SK-N-SH (cell line): Measurements from ENCODE around the gene CA7. TPM values are rescaled to one million over a fixed set of nuclear protein-coding genes. Genes with fewer than 3 reads are reported as not detected.

Source experiments
- CTCF ChIA-PET: fragments of 300-600, 350-600 bp; formaldehyde crosslinking; extraction: SDS; loops from one replicate; lab custom pipeline; 2021; lab: Yijun Ruan, JAX
- POLR2A ChIA-PET: fragments of 350-600 bp; sonication (Branson Sonifier 250); formaldehyde crosslinking; extraction: SDS; loops from one replicate; lab custom pipeline; 2020; ENCODE audit warnings: antibody characterized with exemption, inconsistent platforms; lab: Yijun Ruan, JAX
- DNase-seq: peaks from one replicate; pipeline ENCODE4 v3.0.0; 2012
- H2AFZ ChIP-seq: fragments of 200-600 bp; sonication (generic); 2 replicates; pipeline ENCODE4 v1.8.1; 2016; ENCODE audit warnings: antibody characterized with exemption, mild to moderate bottlenecking, low read depth
- H3F3A ChIP-seq: fragments of 200-600 bp; sonication (generic); replicated peaks from 2 replicates; pipeline ENCODE3; 2016; ENCODE audit warnings: antibody characterized with exemption, mild to moderate bottlenecking; ENCODE audit not compliant: insufficient read depth
- H3K27ac ChIP-seq, 2 experiments: fragments of 200-500 bp in 1 of 2; fragments of 200-600 bp in 1 of 2; sonication (Bioruptor generic) in 1 of 2; sonication (generic), shearing (Covaris generic) in 1 of 2; 2 replicates each; pipeline versions ENCODE4 v1.5.1 to v1.6.1; 2014 to 2016; ENCODE audit warnings: low read depth in 2 of 2, inconsistent platforms in 1 of 2, low read length in 1 of 2, mild to moderate bottlenecking in 1 of 2, mixed read lengths in 1 of 2
- H3K27me3 ChIP-seq: fragments of 200-600 bp; sonication (generic), shearing (Covaris generic); 2 replicates; pipeline ENCODE4 v1.6.1; 2016; ENCODE audit warnings: mixed run types; ENCODE audit not compliant: insufficient read depth
- H3K36me3 ChIP-seq, 2 experiments: fragments of 200-500 bp in 1 of 2; fragments of 200-600 bp in 1 of 2; sonication (Bioruptor generic) in 1 of 2; sonication (generic) in 1 of 2; replicated peaks in 1 of 2; 2 replicates each; pipeline versions ENCODE3 to v1.5.1; 2014 to 2016; ENCODE audit warnings: low read length in 1 of 2, mild to moderate bottlenecking in 1 of 2; ENCODE audit not compliant: insufficient read depth in 2 of 2, control insufficient read depth in 1 of 2
- H3K4me1 ChIP-seq, 2 experiments: fragments of 200-500 bp in 1 of 2; fragments of 200-600 bp in 1 of 2; sonication (Bioruptor generic) in 1 of 2; sonication (generic), shearing (Covaris generic) in 1 of 2; 2 replicates each; pipeline versions ENCODE4 v1.5.1 to v1.6.1; 2014 to 2016; ENCODE audit warnings: low read depth in 1 of 2, low read length in 1 of 2, mixed run types in 1 of 2; ENCODE audit not compliant: insufficient read depth in 2 of 2, control insufficient read depth in 1 of 2
- H3K4me2 ChIP-seq: fragments of 200-600 bp; sonication (generic), shearing (Covaris generic); 2 replicates; pipeline ENCODE4 v1.6.1; 2017; ENCODE audit warnings: mixed run types
- H3K4me3 ChIP-seq, 2 experiments: fragments of 200-500 bp in 1 of 2; fragments of 200-600 bp in 1 of 2; sonication (Bioruptor generic) in 1 of 2; sonication (generic), shearing (Covaris generic) in 1 of 2; 2 replicates each; pipeline versions ENCODE4 v1.5.1 to v1.8.1; 2014 to 2016; ENCODE audit warnings: low read depth in 2 of 2, inconsistent platforms in 1 of 2, low read length in 1 of 2, mild to moderate bottlenecking in 1 of 2, mixed read lengths in 1 of 2, moderate library complexity in 1 of 2
- H3K79me2 ChIP-seq: fragments of 200-600 bp; sonication (generic); 2 replicates; pipeline ENCODE4 v1.8.1; 2017; ENCODE audit warnings: mild to moderate bottlenecking; ENCODE audit not compliant: insufficient read depth
- H3K9ac ChIP-seq: fragments of 200-600 bp; sonication (generic); 2 replicates; pipeline ENCODE4 v1.6.1; 2017; ENCODE audit warnings: mixed run types
- H3K9me2 ChIP-seq: fragments of 200-600 bp; sonication (generic); 2 replicates; pipeline ENCODE4 v1.6.1; 2017; ENCODE audit warnings: mixed run types
- H3K9me3 ChIP-seq: fragments of 200-600 bp; sonication (generic); 2 replicates; pipeline ENCODE4 v1.6.1; 2017; ENCODE audit warnings: mixed run types, mild to moderate bottlenecking, moderate library complexity
- H4K20me1 ChIP-seq: fragments of 200-600 bp; sonication (generic); 2 replicates; pipeline ENCODE4 v1.6.1; 2017; ENCODE audit warnings: mild to moderate bottlenecking, mixed run types; ENCODE audit not compliant: insufficient read depth
- CHD2 ChIP-seq: fragments of 150-350 bp; IDR thresholded peaks from 2 replicates; pipeline ENCODE4 v1.6.1; 2018; ENCODE audit warnings: low read length; ENCODE audit not compliant: partially characterized antibody
- EP300 ChIP-seq, 2 experiments: IDR thresholded peaks; 2 replicates each; pipeline versions ENCODE4 v1.4.0 to v1.6.1; 2012; ENCODE audit warnings: borderline replicate concordance in 1 of 2, low read depth in 1 of 2, low read length in 1 of 2
- FOSL2 ChIP-seq: IDR thresholded peaks from 2 replicates; pipeline ENCODE4 v1.4.0; 2012; ENCODE audit warnings: low read depth, mild to moderate bottlenecking, moderate library complexity, borderline replicate concordance
- FOXJ3 ChIP-seq: sonication (generic); formaldehyde crosslinking; IDR thresholded peaks from 2 replicates; pipeline ENCODE4 v1.5.1; 2020; ENCODE audit warnings: mild to moderate bottlenecking, missing genetic modification reagents
- GABPA ChIP-seq: IDR thresholded peaks from 2 replicates; pipeline ENCODE4 v1.4.0; 2012; ENCODE audit warnings: low read depth, mild to moderate bottlenecking
- GATA2 ChIP-seq: sonication (generic); formaldehyde crosslinking; IDR thresholded peaks from 2 replicates; pipeline ENCODE4 v1.5.0; 2020; ENCODE audit warnings: mild to moderate bottlenecking, missing genetic modification reagents
- POLR2AphosphoS5 ChIP-seq: IDR thresholded peaks from 2 replicates; pipeline ENCODE4 v1.6.1; 2012; ENCODE audit warnings: low read depth, low read length
- RAD21 ChIP-seq: IDR thresholded peaks from 2 replicates; pipeline ENCODE4 v1.6.1; 2012; ENCODE audit warnings: mild to moderate bottlenecking, low read length
- RXRA ChIP-seq: IDR thresholded peaks from 2 replicates; pipeline ENCODE4 v1.4.0; 2012; ENCODE audit warnings: low read depth, mild to moderate bottlenecking, borderline replicate concordance
- TAF1 ChIP-seq: IDR thresholded peaks from 2 replicates; pipeline ENCODE4 v1.6.1; 2012; ENCODE audit warnings: low read depth, mild to moderate bottlenecking, low read length, moderate library complexity, borderline replicate concordance
- WGBS: methylation state at CpG from one replicate; pipeline ENCODE4 v1.1.6; 2017; ENCODE audit warnings: low lambda C conversion rate; 5-methylcytosine and 5-hydroxymethylcytosine counted together
- polyA plus RNA-seq, 3 experiments: library from polyadenylated mRNA; depleted of rRNA; stranded (reverse); fragments of >200 nt; gene quantifications; 2 replicates each; pipeline ENCODE4 v1.2.3, GENCODE V29; 2012
- TF ChIP-seq, protein P1 (sequence below): IDR thresholded peaks from 2 replicates; pipeline ENCODE4 v1.4.0; 2012; ENCODE audit warnings: low read depth
- TF ChIP-seq, protein P2 (sequence below): fragments of 150-350 bp; IDR thresholded peaks from 2 replicates; pipeline ENCODE4 v1.6.1; 2016; ENCODE audit warnings: mild to moderate bottlenecking, low read depth, low read length
- TF ChIP-seq, protein P3 (sequence below): IDR thresholded peaks from 2 replicates; pipeline ENCODE4; 2012
- TF ChIP-seq, protein P4 (sequence below): fragments of 200-600 bp; sonication (generic); IDR thresholded peaks from 2 replicates; pipeline ENCODE4 v1.6.1; 2017; ENCODE audit warnings: antibody characterized with exemption, mild to moderate bottlenecking, moderate library complexity

Gene CA7
- polyA plus RNA-seq, 1 of the 3 experiments (the other 2 are of a cell fraction) = 0.12 TPM

DNA sequence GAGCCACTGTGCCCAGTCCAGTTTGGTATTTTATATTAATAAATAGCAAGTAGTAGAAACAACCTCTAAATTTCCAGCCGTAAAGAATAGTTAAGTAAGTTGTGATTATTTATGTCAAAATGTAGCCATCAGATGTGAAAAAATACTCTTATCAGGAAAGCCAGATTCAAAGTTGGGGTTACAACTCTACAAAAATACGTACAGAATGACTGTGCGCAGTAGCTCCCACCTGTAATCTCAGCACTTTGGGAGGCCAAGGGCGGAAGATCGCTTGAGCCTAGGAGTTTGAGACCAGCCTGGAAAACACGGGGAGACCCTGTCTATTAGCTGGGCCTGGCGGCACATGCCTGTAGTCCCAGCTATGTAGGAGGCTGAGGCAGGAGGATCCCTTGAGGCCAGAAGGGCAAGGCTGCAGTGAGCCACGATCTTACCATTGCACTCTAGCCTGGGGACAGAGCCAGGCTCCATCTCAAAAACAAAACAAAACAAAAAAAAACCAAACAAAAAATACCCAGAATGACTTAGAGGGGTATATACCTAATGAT, 37.8 kb downstream of the CA7 start:
- H3K9me2 ChIP-seq = no peaks in the 10 kb centered on the region
- peak overlapping the region; percentile 95 for H3K4me2 ChIP-seq
- H3K79me2 ChIP-seq = peaks cover 20% of the 10 kb centered on the region
- no peak for TF ChIP-seq RXRA
- TF ChIP-seq, protein P1, sequence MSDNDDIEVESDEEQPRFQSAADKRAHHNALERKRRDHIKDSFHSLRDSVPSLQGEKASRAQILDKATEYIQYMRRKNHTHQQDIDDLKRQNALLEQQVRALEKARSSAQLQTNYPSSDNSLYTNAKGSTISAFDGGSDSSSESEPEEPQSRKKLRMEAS = no peak
- no peak for TF ChIP-seq CHD2
- TF ChIP-seq, protein P2, sequence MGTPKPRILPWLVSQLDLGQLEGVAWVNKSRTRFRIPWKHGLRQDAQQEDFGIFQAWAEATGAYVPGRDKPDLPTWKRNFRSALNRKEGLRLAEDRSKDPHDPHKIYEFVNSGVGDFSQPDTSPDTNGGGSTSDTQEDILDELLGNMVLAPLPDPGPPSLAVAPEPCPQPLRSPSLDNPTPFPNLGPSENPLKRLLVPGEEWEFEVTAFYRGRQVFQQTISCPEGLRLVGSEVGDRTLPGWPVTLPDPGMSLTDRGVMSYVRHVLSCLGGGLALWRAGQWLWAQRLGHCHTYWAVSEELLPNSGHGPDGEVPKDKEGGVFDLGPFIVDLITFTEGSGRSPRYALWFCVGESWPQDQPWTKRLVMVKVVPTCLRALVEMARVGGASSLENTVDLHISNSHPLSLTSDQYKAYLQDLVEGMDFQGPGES = no peak
- TF ChIP-seq EP300 (IDR thresholded peaks at IDR 0.05; ENCODE audit: borderline replicate concordance in 1 of 2, low read depth in 1 of 2, low read length in 1 of 2) = no peak
- no peak for TF ChIP-seq GABPA
- no peak for TF ChIP-seq RAD21
- TF ChIP-seq, protein P3, sequence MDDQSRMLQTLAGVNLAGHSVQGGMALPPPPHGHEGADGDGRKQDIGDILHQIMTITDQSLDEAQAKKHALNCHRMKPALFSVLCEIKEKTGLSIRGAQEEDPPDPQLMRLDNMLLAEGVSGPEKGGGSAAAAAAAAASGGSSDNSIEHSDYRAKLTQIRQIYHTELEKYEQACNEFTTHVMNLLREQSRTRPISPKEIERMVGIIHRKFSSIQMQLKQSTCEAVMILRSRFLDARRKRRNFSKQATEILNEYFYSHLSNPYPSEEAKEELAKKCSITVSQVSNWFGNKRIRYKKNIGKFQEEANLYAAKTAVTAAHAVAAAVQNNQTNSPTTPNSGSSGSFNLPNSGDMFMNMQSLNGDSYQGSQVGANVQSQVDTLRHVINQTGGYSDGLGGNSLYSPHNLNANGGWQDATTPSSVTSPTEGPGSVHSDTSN = no peak
- TF ChIP-seq FOSL2 = no peak
- no peak for TF ChIP-seq TAF1
- no peak for TF ChIP-seq FOXJ3 (CRISPR knock-in tag)
- TF ChIP-seq GATA2 (CRISPR knock-in tag) = no peak
- no peak for TF ChIP-seq POLR2AphosphoS5
- TF ChIP-seq, protein P4, sequence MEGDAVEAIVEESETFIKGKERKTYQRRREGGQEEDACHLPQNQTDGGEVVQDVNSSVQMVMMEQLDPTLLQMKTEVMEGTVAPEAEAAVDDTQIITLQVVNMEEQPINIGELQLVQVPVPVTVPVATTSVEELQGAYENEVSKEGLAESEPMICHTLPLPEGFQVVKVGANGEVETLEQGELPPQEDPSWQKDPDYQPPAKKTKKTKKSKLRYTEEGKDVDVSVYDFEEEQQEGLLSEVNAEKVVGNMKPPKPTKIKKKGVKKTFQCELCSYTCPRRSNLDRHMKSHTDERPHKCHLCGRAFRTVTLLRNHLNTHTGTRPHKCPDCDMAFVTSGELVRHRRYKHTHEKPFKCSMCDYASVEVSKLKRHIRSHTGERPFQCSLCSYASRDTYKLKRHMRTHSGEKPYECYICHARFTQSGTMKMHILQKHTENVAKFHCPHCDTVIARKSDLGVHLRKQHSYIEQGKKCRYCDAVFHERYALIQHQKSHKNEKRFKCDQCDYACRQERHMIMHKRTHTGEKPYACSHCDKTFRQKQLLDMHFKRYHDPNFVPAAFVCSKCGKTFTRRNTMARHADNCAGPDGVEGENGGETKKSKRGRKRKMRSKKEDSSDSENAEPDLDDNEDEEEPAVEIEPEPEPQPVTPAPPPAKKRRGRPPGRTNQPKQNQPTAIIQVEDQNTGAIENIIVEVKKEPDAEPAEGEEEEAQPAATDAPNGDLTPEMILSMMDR = no peak
- no peak overlapping the region for H2AFZ ChIP-seq
- H3K9ac ChIP-seq = no peak overlapping the region
- no peak overlapping the region; a peak in 1 of 4 replicates for H3K4me3 ChIP-seq
- H3K27ac ChIP-seq = no peak overlapping the region
- no peaks in the 10 kb centered on the region for H3K9me3 ChIP-seq
- no peaks in the 10 kb centered on the region for H4K20me1 ChIP-seq
- ChIA-PET POLR2A (no interaction called here), CTCF (interaction anchor here (0.9 to 4.0 kb wide), 13 partner anchors 9 to 136 kb away, joined by 3 to 26 read pairs (median 5); partner anchors contain the start of gene NAE1)
- peaks cover 3% of the 10 kb centered on the region for H3F3A ChIP-seq
- no peaks in the 10 kb centered on the region for H3K27me3 ChIP-seq
- peaks cover 0 to 7% of the 10 kb centered on the region in 2 experiments; a peak in 1 of 4 replicates for H3K4me1 ChIP-seq
- no peak for DNase-seq
- H3K36me3 ChIP-seq = peaks cover 14 to 19% of the 10 kb centered on the region in 2 experiments
- 93% methylated on average over 8 of the region's 8 CpGs for WGBS
